Tibial nerve (tissue), 4 donors: Measurements from ENCODE around the gene CBARP. TPM values are rescaled to one million over a fixed set of nuclear protein-coding genes. Genes with fewer than 3 reads are reported as not detected.

ENCODE experiments used
- DNase-seq, 2 donors: peaks; one replicate each; pipeline ENCODE4 v3.0.0-alpha.2; 2019; ENCODE audit warnings: low spot score in 2 of 2
- H3K27ac ChIP-seq, 4 donors: fragments of 200-600 bp; sonication (generic) in 3 of 4; one replicate each; pipeline ENCODE4 v1.5.1; 2017 to 2019; ENCODE audit warnings: mild to moderate bottlenecking in 1 of 4
- H3K27me3 ChIP-seq, 2 donors: fragments of 200-600 bp; sonication (generic) in 1 of 2; one replicate each; pipeline versions ENCODE4 v1.5.1 to v1.6.0; 2017 to 2019
- H3K36me3 ChIP-seq, 3 donors: fragments of 200-600 bp; sonication (generic); one replicate each; pipeline ENCODE4 v1.5.1; 2018 to 2019
- H3K4me1 ChIP-seq, 4 donors: fragments of 200-600 bp; sonication (generic) in 3 of 4; one replicate each; pipeline ENCODE4 v1.5.1; 2017 to 2019
- H3K4me3 ChIP-seq, 4 donors: fragments of 200-600 bp; sonication (generic) in 3 of 4; one replicate each; pipeline ENCODE4 v1.5.1; 2017 to 2019; ENCODE audit warnings: mild to moderate bottlenecking in 1 of 4, moderate library complexity in 1 of 4
- H3K9me3 ChIP-seq, 4 donors: fragments of 200-600 bp; sonication (generic) in 3 of 4; one replicate each; pipeline ENCODE4 v1.5.1; 2017 to 2019
- EP300 ChIP-seq, 2 donors: sonication (generic); formaldehyde crosslinking; IDR thresholded peaks; one replicate each; pipeline ENCODE4 v1.6.1; 2017; ENCODE audit warnings: antibody characterized with exemption in 2 of 2, mild to moderate bottlenecking in 1 of 2
- POLR2A ChIP-seq, 2 donors: fragments of 450-650 bp; IDR thresholded peaks; one replicate each; pipeline ENCODE4 v1.6.1; 2017; ENCODE audit warnings: antibody characterized with exemption in 2 of 2, mild to moderate bottlenecking in 2 of 2, moderate library complexity in 2 of 2
- WGBS, 2 donors: methylation state at CpG; one replicate each; pipeline ENCODE4 v1.1.5; 2018; 5-methylcytosine and 5-hydroxymethylcytosine counted together
- total RNA-seq, 4 donors: library from RNA; depleted of rRNA; stranded (reverse); fragments of >200 nt; gene quantifications; one replicate each; pipeline ENCODE4 v1.1.0, GENCODE V29; 2016
- TF ChIP-seq, protein P1 (sequence below), 5 experiments: fragments of 200-600 bp in 3 of 5; fragments of 450-650 bp in 2 of 5; sonication (generic) in 3 of 5; IDR thresholded peaks; one replicate each; pipeline ENCODE4 v1.5.1; 2016 to 2019; ENCODE audit warnings: antibody characterized with exemption in 5 of 5, mild to moderate bottlenecking in 3 of 5, moderate library complexity in 2 of 5

The CBARP gene
- total RNA-seq, 4 donors from 2014 or later: 0.22 to 3.9 (median 1.4) TPM

DNA sequence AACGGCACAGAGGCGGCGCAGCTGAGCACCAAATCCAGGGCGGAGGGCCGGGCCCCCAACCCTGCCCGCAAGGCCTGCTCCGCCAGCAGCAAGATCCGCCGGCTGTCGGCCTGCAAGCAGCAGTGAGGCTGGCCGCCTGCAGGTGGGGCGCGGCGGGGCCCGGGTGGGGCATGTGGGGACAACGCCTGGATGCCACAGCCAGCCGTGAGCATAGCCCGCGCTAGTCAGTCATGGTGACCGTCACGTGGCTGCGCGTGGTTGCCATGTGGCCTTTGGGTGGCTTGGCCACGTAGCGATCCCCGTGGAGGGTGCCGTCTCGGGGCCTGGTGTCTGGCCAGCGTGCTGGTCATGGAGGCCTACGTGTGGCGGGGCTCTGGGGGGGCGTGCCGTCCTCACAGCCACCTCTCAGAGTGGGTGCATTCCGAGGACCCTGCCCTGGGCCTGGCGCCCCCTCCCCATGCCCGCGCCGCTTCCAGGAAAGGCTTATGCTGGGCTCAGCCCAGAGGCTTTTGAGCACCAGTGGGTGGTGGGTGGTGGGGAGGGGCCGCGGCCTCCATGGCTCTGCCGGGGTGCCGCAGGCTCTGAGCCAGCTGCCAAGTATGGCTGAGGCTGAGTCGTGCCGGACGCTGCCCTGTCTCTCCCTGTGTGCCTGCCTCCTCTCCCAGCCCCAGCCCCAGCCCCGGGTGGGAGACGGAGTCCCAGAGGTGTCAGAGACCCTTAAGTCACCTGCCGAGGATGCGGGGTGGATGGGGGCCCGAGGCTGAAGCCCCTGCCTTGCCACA is 11.1 kb downstream of the CBARP start:
- H3K27me3 ChIP-seq: no peaks in the 10 kb centered on the region
- peaks cover 0 to 31% (median 9%) of the 10 kb centered on the region in 4 donors for H3K4me1 ChIP-seq
- H3K27ac ChIP-seq: peak overlapping the region in 1 of 4 donors; percentile 93
- DNase-seq: no peak
- 83 to 90% methylated on average over 20 to 25 of the region's 50 CpGs for WGBS, 2 donors
- TF ChIP-seq, protein P1, sequence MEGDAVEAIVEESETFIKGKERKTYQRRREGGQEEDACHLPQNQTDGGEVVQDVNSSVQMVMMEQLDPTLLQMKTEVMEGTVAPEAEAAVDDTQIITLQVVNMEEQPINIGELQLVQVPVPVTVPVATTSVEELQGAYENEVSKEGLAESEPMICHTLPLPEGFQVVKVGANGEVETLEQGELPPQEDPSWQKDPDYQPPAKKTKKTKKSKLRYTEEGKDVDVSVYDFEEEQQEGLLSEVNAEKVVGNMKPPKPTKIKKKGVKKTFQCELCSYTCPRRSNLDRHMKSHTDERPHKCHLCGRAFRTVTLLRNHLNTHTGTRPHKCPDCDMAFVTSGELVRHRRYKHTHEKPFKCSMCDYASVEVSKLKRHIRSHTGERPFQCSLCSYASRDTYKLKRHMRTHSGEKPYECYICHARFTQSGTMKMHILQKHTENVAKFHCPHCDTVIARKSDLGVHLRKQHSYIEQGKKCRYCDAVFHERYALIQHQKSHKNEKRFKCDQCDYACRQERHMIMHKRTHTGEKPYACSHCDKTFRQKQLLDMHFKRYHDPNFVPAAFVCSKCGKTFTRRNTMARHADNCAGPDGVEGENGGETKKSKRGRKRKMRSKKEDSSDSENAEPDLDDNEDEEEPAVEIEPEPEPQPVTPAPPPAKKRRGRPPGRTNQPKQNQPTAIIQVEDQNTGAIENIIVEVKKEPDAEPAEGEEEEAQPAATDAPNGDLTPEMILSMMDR (IDR thresholded peaks at IDR 0.05): no peak
- TF ChIP-seq POLR2A (IDR thresholded peaks at IDR 0.05) (no peak), EP300 (IDR thresholded peaks at IDR 0.05) (no peak)
- no peaks in the 10 kb centered on the region for H3K9me3 ChIP-seq
- H3K4me3 ChIP-seq: no peak overlapping the region
- H3K36me3 ChIP-seq: peaks cover 0 to 74% (median 6%) of the 10 kb centered on the region in 3 donors

DNA sequence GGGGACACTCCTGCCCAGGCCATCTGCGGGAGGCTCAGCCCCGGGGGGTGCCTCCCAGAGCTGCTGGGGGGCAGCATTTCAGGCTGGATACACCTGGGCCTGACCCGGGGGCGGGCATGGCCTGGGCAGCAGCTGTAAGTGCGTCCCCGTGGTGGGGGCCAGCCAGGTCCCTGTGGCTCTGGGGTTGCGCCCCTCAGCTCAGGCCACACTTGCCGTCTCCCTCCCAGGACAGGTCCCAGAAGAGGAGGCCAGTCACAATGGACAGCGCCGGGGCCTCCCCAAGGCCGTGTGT is 11.6 kb downstream of the CBARP start:
- Histone ChIP-seq H3K27ac (peak overlapping the region in 2 of 4 donors; percentile 67 to 93), H3K4me3 (no peak overlapping the region), H3K27me3 (no peaks in the 10 kb centered on the region), H3K36me3 (peaks cover 0 to 80% (median 9%) of the 10 kb centered on the region in 3 donors), H3K9me3 (no peaks in the 10 kb centered on the region), H3K4me1 (peaks cover 0 to 37% (median 12%) of the 10 kb centered on the region in 4 donors)
- no peak for TF ChIP-seq EP300 (IDR thresholded peaks at IDR 0.05)
- TF ChIP-seq, protein P1 (IDR thresholded peaks at IDR 0.05): no peak
- no peak for TF ChIP-seq POLR2A (IDR thresholded peaks at IDR 0.05)
- no peak for DNase-seq
- WGBS, 2 donors: 94 to 95% methylated on average over 5 to 6 of the region's 11 CpGs

DNA sequence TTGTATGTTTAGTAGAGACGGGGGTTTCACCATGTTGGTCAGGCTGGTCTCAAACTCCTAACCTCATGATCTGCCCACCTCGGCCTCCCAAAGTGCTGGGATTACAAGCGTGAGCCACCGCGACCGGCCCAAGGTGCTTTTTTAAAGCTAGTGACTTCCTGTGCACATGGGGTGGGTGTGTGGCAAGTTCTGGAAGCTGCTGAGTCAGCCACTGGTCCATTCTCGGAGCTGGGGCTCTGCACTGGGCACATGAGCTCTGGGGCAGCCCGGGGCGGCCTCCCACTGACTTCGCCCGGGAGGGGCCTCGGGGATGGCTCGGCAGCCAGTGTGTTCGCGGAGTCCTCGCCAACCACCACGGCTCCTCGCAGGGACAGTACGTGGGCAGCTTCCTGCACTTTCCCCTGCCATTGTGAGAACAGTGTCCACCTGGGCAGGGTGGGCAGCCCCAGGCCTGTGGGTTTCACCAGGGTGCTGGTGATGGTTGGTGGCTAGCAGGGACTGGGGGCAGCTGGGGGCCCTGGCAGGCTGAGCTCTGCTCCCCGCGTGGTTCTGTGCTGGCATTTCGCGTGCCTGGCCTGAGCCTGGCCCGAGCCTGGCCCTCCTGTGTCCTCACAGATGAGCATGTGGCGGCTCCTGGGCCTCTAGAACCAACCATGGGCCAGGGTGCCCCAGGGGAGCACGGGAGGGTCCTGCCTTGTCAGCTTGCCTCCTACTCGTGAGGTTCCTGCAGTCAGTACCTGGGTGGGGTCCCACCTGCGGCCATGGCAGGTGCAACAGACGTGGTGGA is 12.2 kb downstream of the CBARP start:
- DNase-seq: no peak
- WGBS, 2 donors: 77 to 78% methylated on average over 12 to 24 of the region's 29 CpGs
- H3K4me3 ChIP-seq: no peak overlapping the region
- H3K9me3 ChIP-seq: no peaks in the 10 kb centered on the region
- peaks cover 0 to 85% (median 15%) of the 10 kb centered on the region in 3 donors for H3K36me3 ChIP-seq
- no peaks in the 10 kb centered on the region for H3K27me3 ChIP-seq
- peaks cover 0 to 42% (median 12%) of the 10 kb centered on the region in 4 donors for H3K4me1 ChIP-seq
- TF ChIP-seq, protein P1 (IDR thresholded peaks at IDR 0.05): no peak
- TF ChIP-seq POLR2A (IDR thresholded peaks at IDR 0.05) (no peak), EP300 (IDR thresholded peaks at IDR 0.05) (peak in 1 of 2 donors; percentile 37)
- peak overlapping the region in 2 of 4 donors; percentile 67 to 93 for H3K27ac ChIP-seq

DNA sequence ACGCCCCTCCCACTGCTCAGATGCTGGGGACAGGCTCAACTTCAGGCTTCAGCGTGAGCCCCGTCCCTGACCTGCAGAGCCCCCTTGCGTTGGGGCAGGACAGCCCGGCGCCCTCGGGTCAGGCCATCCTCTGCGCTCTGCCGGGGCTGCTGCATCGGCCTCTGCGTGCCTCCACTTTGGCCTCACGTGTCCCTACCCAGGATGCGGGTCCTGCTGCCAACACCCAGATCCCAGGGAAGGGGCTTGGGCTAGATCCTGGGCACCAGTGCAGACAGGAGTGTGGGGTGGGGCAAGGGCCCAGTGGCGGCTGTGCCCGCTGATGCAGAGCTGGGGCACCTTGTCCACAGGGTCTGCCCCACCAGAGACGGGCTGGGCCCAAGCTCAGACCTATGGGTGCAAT is 13.0 kb downstream of the CBARP start:
- no peaks in the 10 kb centered on the region for H3K9me3 ChIP-seq
- WGBS, 2 donors: 88 to 94% methylated on average over 5 to 16 of the region's 16 CpGs
- H3K27me3 ChIP-seq: no peaks in the 10 kb centered on the region
- no peak overlapping the region for H3K4me3 ChIP-seq
- peak overlapping the region in 1 of 4 donors; percentile 93 for H3K27ac ChIP-seq
- TF ChIP-seq POLR2A (IDR thresholded peaks at IDR 0.05) (no peak), EP300 (IDR thresholded peaks at IDR 0.05) (no peak)
- TF ChIP-seq, protein P1 (IDR thresholded peaks at IDR 0.05): no peak
- H3K4me1 ChIP-seq: peaks cover 0 to 50% (median 12%) of the 10 kb centered on the region in 4 donors
- no peak for DNase-seq
- H3K36me3 ChIP-seq: peaks cover 0 to 93% (median 19%) of the 10 kb centered on the region in 3 donors
